Hepatocyte (in vitro differentiated cells): ENCODE measurements around the gene KAT2A. TPM values are rescaled to one million over a fixed set of nuclear protein-coding genes. Genes with fewer than 3 reads are reported as not detected.

ENCODE experiments used
- DNase-seq: peaks from one replicate; pipeline ENCODE4 v3.0.0-alpha.2; 2016; ENCODE audit warnings: low spot score
- H2AFZ ChIP-seq: fragments of 200-600 bp; sonication (generic); 2 replicates; pipeline ENCODE4 v1.6.0; 2016; ENCODE audit warnings: antibody characterized with exemption, mild to moderate bottlenecking
- H3K27ac ChIP-seq: fragments of 200-600 bp; sonication (generic); 2 replicates; pipeline ENCODE4 v1.5.1; 2016; ENCODE audit warnings: mild to moderate bottlenecking
- H3K27me3 ChIP-seq: fragments of 200-600 bp; sonication (generic); 2 replicates; pipeline ENCODE4 v1.6.1; 2016
- H3K36me3 ChIP-seq: fragments of 200-600 bp; sonication (generic); replicated peaks from 2 replicates; pipeline ENCODE4 v1.5.1; 2016; ENCODE audit warnings: low read depth; ENCODE audit not compliant: insufficient read depth
- H3K4me1 ChIP-seq: fragments of 200-600 bp; sonication (generic); 2 replicates; pipeline ENCODE4 v1.5.1; 2016; ENCODE audit warnings: mild to moderate bottlenecking, moderate library complexity; ENCODE audit not compliant: insufficient read depth
- H3K4me2 ChIP-seq: fragments of 200-600 bp; sonication (generic); 2 replicates; pipeline ENCODE4 v1.6.0; 2016
- H3K4me3 ChIP-seq: fragments of 200-600 bp; sonication (generic); 2 replicates; pipeline ENCODE4 v1.5.1; 2016; ENCODE audit warnings: mild to moderate bottlenecking
- H3K79me2 ChIP-seq: fragments of 200-600 bp; sonication (generic); 2 replicates; pipeline ENCODE4 v1.6.0; 2017; ENCODE audit warnings: mild to moderate bottlenecking
- H3K9me2 ChIP-seq: fragments of 200-600 bp; sonication (generic); replicated peaks from 2 replicates; pipeline ENCODE4 v1.6.0; 2017; ENCODE audit warnings: mild to moderate bottlenecking; ENCODE audit not compliant: insufficient read depth
- H3K9me3 ChIP-seq: fragments of 200-600 bp; sonication (generic); 2 replicates; pipeline ENCODE4 v1.5.1; 2016; ENCODE audit warnings: low read depth, mild to moderate bottlenecking
- H4K20me1 ChIP-seq: fragments of 200-600 bp; sonication (generic); 2 replicates; pipeline ENCODE4 v1.6.0; 2016; ENCODE audit warnings: mild to moderate bottlenecking; ENCODE audit not compliant: insufficient read depth, poor library complexity, severe bottlenecking
- EZH2 ChIP-seq: fragments of 200-600 bp; sonication (generic); IDR thresholded peaks from 2 replicates; pipeline ENCODE4 v1.6.1; 2016; ENCODE audit warnings: antibody characterized with exemption, mild to moderate bottlenecking, borderline replicate concordance
- EZH2phosphoT487 ChIP-seq: fragments of 200-600 bp; sonication (generic); IDR thresholded peaks from one replicate; pipeline ENCODE4 v1.6.1; 2018; ENCODE audit warnings: antibody characterized with exemption, mild to moderate bottlenecking, low read depth, moderate library complexity; ENCODE audit not compliant: unreplicated experiment, severe bottlenecking
- WGBS: methylation state at CpG from one replicate; pipeline ENCODE4 v1.1.6; 2016; ENCODE audit warnings: low lambda C conversion rate; ENCODE audit errors: missing lambda C conversion rate; 5-methylcytosine and 5-hydroxymethylcytosine counted together
- polyA plus RNA-seq: library from polyadenylated mRNA; unstranded; fragments of >200 nt; fragmentation: Nextera tagmentation; extraction: Ambion mirVana; gene quantifications from 2 replicates; pipeline ENCODE4 v1.2.1, GENCODE V29; 2016
- total RNA-seq: library from RNA; depleted of rRNA; stranded (reverse); fragments of >200 nt; gene quantifications from 2 replicates; pipeline ENCODE4 v1.2.3, GENCODE V29; 2014
- TF ChIP-seq, protein P1 (sequence below): fragments of 200-600 bp; sonication (generic); IDR thresholded peaks from 2 replicates; pipeline ENCODE4 v1.5.1; 2016; ENCODE audit warnings: antibody characterized with exemption, mild to moderate bottlenecking; ENCODE audit not compliant: poor library complexity

The KAT2A gene
- total and polyA plus RNA-seq, 2 experiments from 2014 or later: 21.7 to 46.7 TPM

DNA sequence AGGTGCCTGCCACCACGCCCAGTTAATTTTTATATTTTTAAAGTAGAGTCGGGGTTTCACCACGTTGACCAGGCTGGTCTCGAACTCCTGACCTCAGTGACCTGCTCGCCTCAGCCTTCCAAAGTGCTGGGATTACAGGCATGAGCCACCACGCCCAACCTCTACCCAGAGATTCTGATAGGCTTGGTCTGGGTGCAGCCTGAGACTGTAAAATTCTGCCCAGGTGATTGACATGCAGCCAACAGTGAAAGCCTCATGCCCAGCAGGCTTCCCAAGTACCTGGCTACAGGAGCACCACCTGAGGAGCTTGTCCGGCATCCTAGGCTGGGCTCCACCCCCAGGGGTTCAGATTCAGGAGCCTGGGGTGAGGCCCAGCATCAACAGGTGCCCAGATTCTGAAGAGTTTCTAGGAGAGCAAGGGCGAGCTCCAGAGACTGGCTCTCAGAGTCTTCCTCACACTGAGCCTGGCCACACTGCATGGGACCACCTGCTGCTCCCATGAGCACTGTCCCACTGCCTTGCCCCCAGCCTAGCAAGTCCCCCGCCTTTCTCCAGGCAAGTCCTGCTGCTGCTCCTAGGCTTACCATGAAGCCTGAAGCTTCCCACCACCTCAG lies 39.5 kb downstream of the KAT2A start:
- Histone ChIP-seq H3K36me3 (no peaks in the 10 kb centered on the region), H3K27me3 (no peaks in the 10 kb centered on the region), H3K9me2 (no peaks in the 10 kb centered on the region), H3K4me1 (no peaks in the 10 kb centered on the region), H3K9me3 (no peaks in the 10 kb centered on the region), H3K79me2 (no peaks in the 10 kb centered on the region), H4K20me1 (no peaks in the 10 kb centered on the region), H3K27ac (no peak overlapping the region), H3K4me3 (no peak overlapping the region), H2AFZ (no peak overlapping the region), H3K4me2 (no peak overlapping the region)
- WGBS: 89% methylated on average over 9 of the region's 9 CpGs
- no peak for DNase-seq
- TF ChIP-seq, protein P1, sequence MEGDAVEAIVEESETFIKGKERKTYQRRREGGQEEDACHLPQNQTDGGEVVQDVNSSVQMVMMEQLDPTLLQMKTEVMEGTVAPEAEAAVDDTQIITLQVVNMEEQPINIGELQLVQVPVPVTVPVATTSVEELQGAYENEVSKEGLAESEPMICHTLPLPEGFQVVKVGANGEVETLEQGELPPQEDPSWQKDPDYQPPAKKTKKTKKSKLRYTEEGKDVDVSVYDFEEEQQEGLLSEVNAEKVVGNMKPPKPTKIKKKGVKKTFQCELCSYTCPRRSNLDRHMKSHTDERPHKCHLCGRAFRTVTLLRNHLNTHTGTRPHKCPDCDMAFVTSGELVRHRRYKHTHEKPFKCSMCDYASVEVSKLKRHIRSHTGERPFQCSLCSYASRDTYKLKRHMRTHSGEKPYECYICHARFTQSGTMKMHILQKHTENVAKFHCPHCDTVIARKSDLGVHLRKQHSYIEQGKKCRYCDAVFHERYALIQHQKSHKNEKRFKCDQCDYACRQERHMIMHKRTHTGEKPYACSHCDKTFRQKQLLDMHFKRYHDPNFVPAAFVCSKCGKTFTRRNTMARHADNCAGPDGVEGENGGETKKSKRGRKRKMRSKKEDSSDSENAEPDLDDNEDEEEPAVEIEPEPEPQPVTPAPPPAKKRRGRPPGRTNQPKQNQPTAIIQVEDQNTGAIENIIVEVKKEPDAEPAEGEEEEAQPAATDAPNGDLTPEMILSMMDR: no peak
- no peak for TF ChIP-seq EZH2phosphoT487
- TF ChIP-seq EZH2: no peak

DNA sequence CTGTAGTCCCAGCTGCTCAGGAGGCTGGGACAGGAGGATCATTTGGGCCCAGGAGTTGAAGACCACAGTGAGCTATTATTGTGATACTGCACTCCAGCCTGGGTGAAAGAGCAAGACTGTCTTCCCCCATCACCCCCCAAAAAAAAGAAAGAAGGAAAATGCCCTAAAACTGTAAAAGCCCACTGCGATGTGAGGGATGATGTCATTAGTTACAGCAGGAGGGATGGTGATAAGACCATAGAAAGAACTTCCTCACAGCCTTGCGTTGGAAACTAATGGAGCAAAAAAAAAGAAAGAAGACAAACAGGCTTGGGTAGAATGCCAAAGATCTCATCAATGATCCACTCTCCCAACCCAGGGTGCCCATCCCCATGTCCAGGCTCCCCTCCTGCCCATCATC lies 41.6 kb downstream of the KAT2A start:
- Histone ChIP-seq H3K4me1 (no peaks in the 10 kb centered on the region), H3K27me3 (no peaks in the 10 kb centered on the region), H3K9me2 (no peaks in the 10 kb centered on the region), H3K36me3 (no peaks in the 10 kb centered on the region), H4K20me1 (no peaks in the 10 kb centered on the region), H2AFZ (no peak overlapping the region), H3K27ac (no peak overlapping the region), H3K9me3 (no peaks in the 10 kb centered on the region), H3K4me3 (no peak overlapping the region), H3K79me2 (no peaks in the 10 kb centered on the region), H3K4me2 (no peak overlapping the region)
- no peak for TF ChIP-seq EZH2
- no peak for TF ChIP-seq EZH2phosphoT487
- TF ChIP-seq, protein P1: no peak
- WGBS: 77% methylated on average over 2 of the region's 2 CpGs
- DNase-seq: no peak

DNA sequence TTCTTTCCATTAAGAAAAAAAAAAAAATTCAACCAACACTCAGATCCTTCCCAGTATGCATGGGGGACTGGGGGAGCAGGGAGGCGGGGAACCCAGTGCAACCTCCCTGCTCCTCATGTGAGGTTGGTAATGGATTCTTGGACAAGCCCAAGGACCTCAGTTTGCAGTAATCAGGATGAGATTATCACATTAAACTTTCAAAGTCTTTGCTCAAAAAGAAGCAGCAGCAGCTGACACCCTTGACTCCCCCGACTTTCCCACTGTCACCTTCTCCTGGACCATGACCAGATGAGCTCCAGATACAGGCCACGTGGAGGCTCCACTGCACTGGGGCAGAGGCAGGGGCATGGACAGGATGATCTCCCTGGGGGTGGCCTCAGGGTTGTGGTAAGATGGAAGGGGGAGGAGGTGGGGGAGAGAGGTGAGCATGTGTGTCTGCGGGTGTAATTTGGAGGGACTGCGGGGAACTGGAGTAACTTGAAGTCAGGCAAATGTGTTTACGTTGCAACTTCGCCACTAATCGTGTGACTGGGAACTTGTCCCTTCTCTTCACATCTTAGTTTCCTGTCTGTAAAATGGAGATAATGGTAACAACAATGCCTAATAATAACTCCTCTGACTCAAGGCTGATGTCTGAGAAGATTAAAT lies 42.6 kb downstream of the KAT2A start:
- peaks cover 4% of the 10 kb centered on the region for H3K27me3 ChIP-seq
- H3K9me2 ChIP-seq: no peaks in the 10 kb centered on the region
- no peak overlapping the region for H3K4me2 ChIP-seq
- H3K4me3 ChIP-seq: no peak overlapping the region
- no peaks in the 10 kb centered on the region for H3K9me3 ChIP-seq
- WGBS: 70% methylated on average over 8 of the region's 8 CpGs
- H3K4me1 ChIP-seq: no peaks in the 10 kb centered on the region
- H3K79me2 ChIP-seq: no peaks in the 10 kb centered on the region
- no peaks in the 10 kb centered on the region for H4K20me1 ChIP-seq
- no peaks in the 10 kb centered on the region for H3K36me3 ChIP-seq
- H3K27ac ChIP-seq: no peak overlapping the region
- no peak for DNase-seq
- no peak overlapping the region for H2AFZ ChIP-seq
- no peak for TF ChIP-seq EZH2
- no peak for TF ChIP-seq EZH2phosphoT487
- TF ChIP-seq, protein P1: no peak
